HL-60 (cell line): ENCODE measurements around the gene BBS10.

ENCODE experiments used
- DNase-seq, 2 experiments: peaks; one replicate each; pipeline ENCODE4 v3.0.0-alpha.2; 2010 to 2020; ENCODE audit warnings: low read depth in 1 of 2, low spot score in 1 of 2
- H3K27ac ChIP-seq: fragments of 250-450 bp; sonication (Bioruptor Pico); replicated peaks from 2 replicates; pipeline ENCODE4 v1.5.1; 2020; ENCODE audit warnings: mild to moderate bottlenecking, moderate library complexity
- H3K27me3 ChIP-seq: fragments of 250-450 bp; sonication (Bioruptor Pico); 2 replicates; pipeline ENCODE4 v1.5.1; 2021; ENCODE audit warnings: mild to moderate bottlenecking, moderate library complexity; ENCODE audit not compliant: insufficient read depth, poor library complexity, severe bottlenecking
- H3K4me3 ChIP-seq: replicated peaks from 2 replicates; pipeline ENCODE4 v1.5.1; 2011; ENCODE audit warnings: mild to moderate bottlenecking, control low read depth, low read length; ENCODE audit not compliant: insufficient read depth
- CTCF ChIP-seq: IDR thresholded peaks from one replicate; pipeline ENCODE4 v1.5.1; 2011; ENCODE audit warnings: low read length, control low read depth, inconsistent platforms; ENCODE audit not compliant: insufficient read depth
- GABPA ChIP-seq: IDR thresholded peaks from 2 replicates; pipeline ENCODE4 v1.6.1; 2012; ENCODE audit warnings: low read depth
- POLR2AphosphoS5 ChIP-seq: IDR thresholded peaks from 2 replicates; pipeline ENCODE4 v1.6.1; 2012; ENCODE audit warnings: low read depth
- REST ChIP-seq: IDR thresholded peaks from 2 replicates; pipeline ENCODE4 v1.6.1; 2012; ENCODE audit warnings: low read depth; ENCODE audit not compliant: insufficient replicate concordance
- SPI1 ChIP-seq: IDR thresholded peaks from 2 replicates; pipeline ENCODE4 v1.6.1; 2012; ENCODE audit warnings: low read depth, mild to moderate bottlenecking, borderline replicate concordance

BBS10 gene

GRCh38 chr12:76375470-76375869 is 27.3 kb upstream of the BBS10 start:
- H3K27ac ChIP-seq, result no peak overlapping the region
- no peak overlapping the region for H3K4me3 ChIP-seq
- TF ChIP-seq SPI1 (no peak), CTCF (no peak), GABPA (no peak), REST (no peak), POLR2AphosphoS5 (no peak)
- no peak for DNase-seq
- H3K27me3 ChIP-seq, result no peaks in the 10 kb centered on the region

- no peak overlapping the region for H3K27ac ChIP-seq
- no peaks in the 10 kb centered on the region for H3K27me3 ChIP-seq
- DNase-seq, result no peak
- TF ChIP-seq POLR2AphosphoS5, result no peak
- TF ChIP-seq GABPA, result no peak
- TF ChIP-seq REST, result no peak
- TF ChIP-seq SPI1, result no peak
- TF ChIP-seq CTCF, result no peak
- no peak overlapping the region for H3K4me3 ChIP-seq
Observed at GRCh38 chr12:76374386-76375020, 26.3 kb upstream of the BBS10 start.

- DNase-seq, result no peak
- H3K27me3 ChIP-seq, result no peaks in the 10 kb centered on the region
- no peak overlapping the region for H3K4me3 ChIP-seq
- TF ChIP-seq POLR2AphosphoS5 (no peak), CTCF (no peak), GABPA (no peak), REST (no peak), SPI1 (no peak)
- no peak overlapping the region for H3K27ac ChIP-seq
Observed at GRCh38 chr12:76368230-76368629, 20.0 kb upstream of the BBS10 start.
